DND-41 (cell line): ENCODE results near the gene MACO1.

ENCODE experiments used
- ATAC-seq: fragments of 200-7000 bp; cut with Tn5 transposase; 3 replicates; pipeline ENCODE4 v1.9.1; 2021; ENCODE audit warnings: low read depth; ENCODE audit not compliant: insufficient read depth
- DNase-seq: peaks from one replicate; pipeline ENCODE4 v3.0.0-alpha.2; 2020
- H2AFZ ChIP-seq: 2 replicates; pipeline ENCODE4 v1.6.0; 2012; ENCODE audit warnings: low read depth, low read length
- H3K27ac ChIP-seq: 2 replicates; pipeline ENCODE4 v1.5.1; 2012; ENCODE audit warnings: low read length, inconsistent platforms
- H3K27me3 ChIP-seq: fragments of 200-600 bp; sonication (generic); 2 replicates; pipeline ENCODE4 v1.6.0; 2012; ENCODE audit warnings: low read length, mild to moderate bottlenecking, inconsistent platforms; ENCODE audit not compliant: insufficient read depth, poor library complexity
- H3K36me3 ChIP-seq: 2 replicates; pipeline ENCODE4 v1.5.1; 2012; ENCODE audit warnings: low read length, inconsistent platforms; ENCODE audit not compliant: insufficient read depth
- H3K4me1 ChIP-seq: 2 replicates; pipeline ENCODE4 v1.5.1; 2012; ENCODE audit warnings: mild to moderate bottlenecking, low read length; ENCODE audit not compliant: insufficient read depth
- H3K4me2 ChIP-seq: 2 replicates; pipeline ENCODE4 v1.6.0; 2012; ENCODE audit warnings: mild to moderate bottlenecking, moderate library complexity, low read length, inconsistent platforms; ENCODE audit not compliant: insufficient read depth
- H3K4me3 ChIP-seq, 2 experiments: fragments of 200-600 bp in 1 of 2; shearing (Covaris generic) in 1 of 2; 2 replicates each; pipeline ENCODE4 v1.5.1; 2012 to 2016; ENCODE audit warnings: inconsistent platforms in 2 of 2, low read length in 2 of 2, mild to moderate bottlenecking in 2 of 2, low read depth in 1 of 2, moderate library complexity in 1 of 2
- H3K79me2 ChIP-seq: 2 replicates; pipeline ENCODE4 v1.6.0; 2012; ENCODE audit warnings: low read length, inconsistent platforms; ENCODE audit not compliant: insufficient read depth
- H3K9ac ChIP-seq: 2 replicates; pipeline ENCODE4 v1.6.0; 2012; ENCODE audit warnings: low read depth, mild to moderate bottlenecking, inconsistent platforms, low read length, moderate library complexity
- H3K9me3 ChIP-seq: 2 replicates; pipeline ENCODE4 v1.5.1; 2012; ENCODE audit warnings: low read length, moderate library complexity, mild to moderate bottlenecking, inconsistent platforms; ENCODE audit not compliant: insufficient read depth, severe bottlenecking
- H4K20me1 ChIP-seq: 2 replicates; pipeline ENCODE4 v1.6.0; 2012; ENCODE audit warnings: low read length; ENCODE audit not compliant: insufficient read depth
- EZH2 ChIP-seq: IDR thresholded peaks from 3 replicates; pipeline ENCODE4 v1.6.1; 2012; ENCODE audit warnings: borderline replicate concordance, low read depth, mild to moderate bottlenecking, moderate library complexity, low read length, inconsistent platforms; ENCODE audit not compliant: severe bottlenecking
- TF ChIP-seq, protein P1 (sequence below): IDR thresholded peaks from 2 replicates; pipeline ENCODE4 v1.5.1; 2012; ENCODE audit warnings: borderline replicate concordance, low read length, moderate library complexity, mild to moderate bottlenecking; ENCODE audit not compliant: poor library complexity, severe bottlenecking; ENCODE audit errors: extremely low read depth

The MACO1 gene

DNA sequence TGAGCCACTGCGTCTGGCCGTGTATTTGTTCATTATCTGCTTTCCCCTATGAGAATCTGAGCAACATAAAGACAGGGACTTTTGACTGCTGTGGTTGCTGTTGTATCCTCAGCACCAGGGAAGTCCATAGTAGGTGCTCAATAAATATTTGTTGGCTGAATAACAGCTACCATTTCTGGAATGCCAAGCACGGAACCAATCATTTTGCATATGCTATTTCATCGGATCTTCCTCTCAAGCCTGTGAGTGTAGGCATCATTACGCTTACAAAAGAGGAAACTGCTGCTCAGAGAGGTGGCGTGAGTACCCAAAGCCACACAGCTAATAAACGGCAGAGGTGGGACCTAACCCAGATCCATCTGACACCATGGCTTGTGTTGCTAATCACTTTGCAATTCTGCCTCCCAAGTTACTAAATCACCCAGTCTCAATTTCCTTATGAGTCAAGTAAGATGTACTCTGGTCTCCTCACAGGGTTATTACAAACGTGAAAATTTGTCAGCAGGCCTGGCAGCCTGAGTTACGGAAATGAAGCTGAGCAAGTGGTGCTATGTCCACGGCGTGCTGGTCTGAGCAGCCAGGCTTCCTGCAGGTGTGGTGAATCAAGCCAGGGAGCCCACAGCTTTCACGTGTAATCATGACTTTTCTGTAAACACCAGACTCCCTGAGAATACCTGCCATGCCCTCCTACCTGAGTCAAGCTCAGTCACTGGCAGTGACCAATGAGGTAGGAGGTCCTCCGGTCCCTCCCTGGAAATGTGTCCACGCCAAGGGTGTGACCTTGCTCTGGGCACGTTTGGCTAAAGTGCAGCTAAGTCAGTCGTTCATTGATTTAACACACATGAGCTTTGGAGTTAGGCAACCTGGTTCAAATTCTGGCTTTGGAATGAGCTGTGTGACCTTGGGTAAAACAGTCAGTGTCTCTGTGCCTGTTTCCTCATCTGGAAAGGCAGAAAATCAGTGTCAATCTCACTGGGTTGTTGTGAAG lies 5.3 kb upstream of the MACO1 start:
- Histone ChIP-seq H2AFZ (no peak overlapping the region), H3K4me3 (no peak overlapping the region), H3K4me1 (peaks cover 10% of the 10 kb centered on the region; the same call in 1 of the 2 replicates), H3K9ac (no peak overlapping the region), H3K9me3 (no peaks in the 10 kb centered on the region), H3K27ac (no peak overlapping the region), H4K20me1 (no peaks in the 10 kb centered on the region), H3K27me3 (no peaks in the 10 kb centered on the region), H3K79me2 (no peaks in the 10 kb centered on the region), H3K36me3 (no peaks in the 10 kb centered on the region), H3K4me2 (no peak overlapping the region)
- DNase-seq (no peak), ATAC-seq (no peak)
- TF ChIP-seq, protein P1, sequence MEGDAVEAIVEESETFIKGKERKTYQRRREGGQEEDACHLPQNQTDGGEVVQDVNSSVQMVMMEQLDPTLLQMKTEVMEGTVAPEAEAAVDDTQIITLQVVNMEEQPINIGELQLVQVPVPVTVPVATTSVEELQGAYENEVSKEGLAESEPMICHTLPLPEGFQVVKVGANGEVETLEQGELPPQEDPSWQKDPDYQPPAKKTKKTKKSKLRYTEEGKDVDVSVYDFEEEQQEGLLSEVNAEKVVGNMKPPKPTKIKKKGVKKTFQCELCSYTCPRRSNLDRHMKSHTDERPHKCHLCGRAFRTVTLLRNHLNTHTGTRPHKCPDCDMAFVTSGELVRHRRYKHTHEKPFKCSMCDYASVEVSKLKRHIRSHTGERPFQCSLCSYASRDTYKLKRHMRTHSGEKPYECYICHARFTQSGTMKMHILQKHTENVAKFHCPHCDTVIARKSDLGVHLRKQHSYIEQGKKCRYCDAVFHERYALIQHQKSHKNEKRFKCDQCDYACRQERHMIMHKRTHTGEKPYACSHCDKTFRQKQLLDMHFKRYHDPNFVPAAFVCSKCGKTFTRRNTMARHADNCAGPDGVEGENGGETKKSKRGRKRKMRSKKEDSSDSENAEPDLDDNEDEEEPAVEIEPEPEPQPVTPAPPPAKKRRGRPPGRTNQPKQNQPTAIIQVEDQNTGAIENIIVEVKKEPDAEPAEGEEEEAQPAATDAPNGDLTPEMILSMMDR = no peak
- TF ChIP-seq EZH2 = no peak

DNA sequence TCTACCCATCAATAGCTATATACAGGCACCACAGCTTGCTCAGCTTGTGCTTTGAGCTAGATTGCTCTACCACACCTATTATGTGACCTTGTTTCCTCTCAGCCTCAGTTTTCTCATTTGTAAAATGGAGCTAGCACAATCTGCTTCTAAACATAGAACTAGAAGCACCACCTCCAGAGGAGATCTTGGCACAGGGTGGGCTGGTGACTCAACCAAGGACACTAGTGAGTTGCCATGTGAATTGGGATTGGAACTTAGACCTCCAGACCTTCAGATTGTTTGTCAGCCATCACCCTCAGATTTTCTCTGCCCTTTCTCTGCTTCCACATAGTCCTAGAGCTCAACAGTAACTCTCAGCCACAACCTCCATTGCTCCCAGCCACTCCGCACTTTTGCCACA lies 3.0 kb upstream of the MACO1 start:
- Histone ChIP-seq H3K27ac (no peak overlapping the region), H3K79me2 (peaks cover 20% of the 10 kb centered on the region), H3K9ac (no peak overlapping the region), H3K4me2 (no peak overlapping the region), H4K20me1 (peaks cover 12% of the 10 kb centered on the region; the same call in 1 of the 2 replicates), H3K4me3 (no peak overlapping the region), H3K4me1 (peaks cover 22% of the 10 kb centered on the region), H3K36me3 (no peaks in the 10 kb centered on the region), H3K27me3 (no peaks in the 10 kb centered on the region), H2AFZ (no peak overlapping the region), H3K9me3 (no peaks in the 10 kb centered on the region)
- ATAC-seq (no peak), DNase-seq (no peak)
- TF ChIP-seq EZH2 = no peak
- TF ChIP-seq, protein P1 = no peak

DNA sequence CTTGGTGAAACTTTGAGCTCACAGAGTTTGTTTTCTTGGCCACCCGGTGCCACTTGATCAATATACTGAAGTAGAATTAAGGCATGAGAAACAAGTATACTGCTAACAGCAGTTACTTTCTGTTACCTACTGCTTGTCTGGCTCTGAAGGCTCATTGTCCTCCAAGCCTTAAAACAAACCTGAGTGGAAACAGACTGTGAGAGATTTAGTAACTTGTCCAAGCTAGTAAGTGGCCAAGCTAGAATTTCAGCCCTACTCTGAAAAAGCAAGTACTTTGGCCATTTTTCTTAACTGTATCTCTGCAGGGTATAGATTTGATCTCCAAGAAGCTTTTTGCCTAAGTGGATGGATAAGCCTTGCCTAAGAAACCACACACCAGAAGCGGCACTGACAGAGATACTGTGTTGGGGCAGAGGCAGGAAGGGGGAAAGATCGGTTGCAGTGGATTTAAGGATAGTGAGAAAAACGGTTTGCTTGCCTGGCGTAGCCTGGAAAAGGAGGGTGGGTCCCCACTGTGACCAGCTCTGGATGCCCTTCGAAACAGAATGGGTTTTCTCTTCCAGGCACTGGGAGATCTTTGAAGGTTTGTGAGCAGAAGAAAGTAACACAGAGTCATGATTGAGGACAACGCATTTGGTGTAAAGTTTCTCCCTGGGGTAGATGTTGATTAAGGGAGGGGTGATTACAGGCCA lies 2.1 kb upstream of the MACO1 start:
- ATAC-seq = no peak
- no peak overlapping the region for H2AFZ ChIP-seq
- no peak overlapping the region; the same call in 1 of the 2 replicates for H3K4me2 ChIP-seq

More for the DNA sequence above, 2.1 kb upstream of the MACO1 start:
- H3K36me3 ChIP-seq = no peaks in the 10 kb centered on the region
- H3K27me3 ChIP-seq = no peaks in the 10 kb centered on the region
- no peak for TF ChIP-seq EZH2
- TF ChIP-seq, protein P1 = no peak
- H3K4me3 ChIP-seq = no peak overlapping the region
- H3K79me2 ChIP-seq = peaks cover 29% of the 10 kb centered on the region
- H3K27ac ChIP-seq = no peak overlapping the region
- H3K4me1 ChIP-seq = peaks cover 31% of the 10 kb centered on the region
- H3K9me3 ChIP-seq = no peaks in the 10 kb centered on the region
- no peak for DNase-seq
- H3K9ac ChIP-seq = no peak overlapping the region
- peaks cover 19% of the 10 kb centered on the region for H4K20me1 ChIP-seq
